Gastrocnemius medialis (tissue), 4 donors: ENCODE measurements around the gene ARMC7. TPM values are rescaled to one million over a fixed set of nuclear protein-coding genes. Genes with fewer than 3 reads are reported as not detected.

ENCODE experiments used
- ATAC-seq, 2 donors: fragments of 150-250 bp; one replicate each; pipeline ENCODE4 v1.9.1; 2016
- DNase-seq, 2 donors: peaks; one replicate each; pipeline ENCODE4 v3.0.0-alpha.2; 2019
- H3K27ac ChIP-seq, 4 donors: fragments of 200-600 bp; sonication (generic); 1 replicate in 1 of 4; 2 replicates in 3 of 4; pipeline ENCODE4 v1.5.1; 2016 to 2018; ENCODE audit warnings: mild to moderate bottlenecking in 2 of 4, moderate library complexity in 1 of 4
- H3K27me3 ChIP-seq, 3 donors: fragments of 200-600 bp; sonication (generic) in 2 of 3; 1 replicate in 1 of 3; 2 replicates in 2 of 3; pipeline versions ENCODE4 v1.5.1 to v1.6.0; 2016 to 2019; ENCODE audit warnings: mild to moderate bottlenecking in 1 of 3, moderate library complexity in 1 of 3
- H3K36me3 ChIP-seq, 2 donors: fragments of 200-600 bp; sonication (generic) in 1 of 2; one replicate each; pipeline ENCODE4 v1.5.1; 2017 to 2018
- H3K4me1 ChIP-seq, 2 donors: fragments of 200-600 bp; sonication (generic) in 1 of 2; one replicate each; pipeline ENCODE4 v1.5.1; 2016 to 2017; ENCODE audit warnings: mild to moderate bottlenecking in 2 of 2
- H3K4me3 ChIP-seq, 4 donors: fragments of 200-600 bp; sonication (generic) in 3 of 4; 1 replicate in 1 of 4; 2 replicates in 3 of 4; pipeline ENCODE4 v1.5.1; 2016 to 2019; ENCODE audit warnings: mild to moderate bottlenecking in 2 of 4
- H3K9me3 ChIP-seq, 3 donors: fragments of 200-600 bp; sonication (generic) in 2 of 3; 1 replicate in 1 of 3; 2 replicates in 2 of 3; pipeline ENCODE4 v1.5.1; 2016 to 2019
- POLR2A ChIP-seq, 2 donors: fragments of 450-650 bp; IDR thresholded peaks; one replicate each; pipeline ENCODE4 v1.6.1; 2017; ENCODE audit warnings: antibody characterized with exemption in 2 of 2, mild to moderate bottlenecking in 2 of 2, moderate library complexity in 2 of 2
- in situ Hi-C, 4 donors: fragments of 200-750 bp; cut with MboI; loops; one replicate each; pipeline versions ENCODE4 v1.15.0 to v1.8.0; 2017; ENCODE audit warnings: low sequenced_read_pairs in 4 of 4
- intact Hi-C: fragments of 100-400 bp; cut with DNase I; formaldehyde crosslinking; loops from one replicate; pipeline ENCODE4 v1.15.1; 2023; ENCODE audit warnings: low total_unique reads
- total RNA-seq, 4 donors: library from RNA; depleted of rRNA; stranded (reverse); fragments of >200 nt; gene quantifications; one replicate each; pipeline versions ENCODE4 v1.1.0 to v1.2.3, GENCODE V29; 2016
- TF ChIP-seq, protein P1 (sequence below), 5 experiments: fragments of 450-650 bp in 3 of 5; fragments of 200-600 bp in 2 of 5; sonication (generic) in 2 of 5; IDR thresholded peaks in 4 of 5; conservative IDR thresholded peaks in 1 of 5; 1 replicate in 4 of 5; 2 replicates in 1 of 5; pipeline ENCODE4 v1.5.1; 2016 to 2019; ENCODE audit warnings: antibody characterized with exemption in 5 of 5, mild to moderate bottlenecking in 3 of 5, moderate library complexity in 3 of 5

The ARMC7 gene
- total RNA-seq, result 1 to 10 TPM; 2.0 to 4.4 (median 3.0) TPM

GRCh38 chr17:75109407-75110233 is at the start of gene ARMC7:
Gene ARMC7 (plus strand): TSS chr17:75109969. CDS start chr17:75110289, 320 bp downstream.
- Histone ChIP-seq H3K27me3 (no peaks in the 10 kb centered on the region), H3K9me3 (no peaks in the 10 kb centered on the region), H3K4me3 (peak within 1 kb of the TSS; percentile 85 to 88 (median 88)), H3K4me1 (peaks cover 12 to 26% of the 10 kb centered on the region in 2 donors), H3K36me3 (no peaks in the 10 kb centered on the region), H3K27ac (peak within 1 kb of the TSS; percentile 74 to 86 (median 79))
- ATAC-seq (peak; percentile 66 to 71), DNase-seq (peak; percentile 63 to 83)
- TF ChIP-seq, protein P1, sequence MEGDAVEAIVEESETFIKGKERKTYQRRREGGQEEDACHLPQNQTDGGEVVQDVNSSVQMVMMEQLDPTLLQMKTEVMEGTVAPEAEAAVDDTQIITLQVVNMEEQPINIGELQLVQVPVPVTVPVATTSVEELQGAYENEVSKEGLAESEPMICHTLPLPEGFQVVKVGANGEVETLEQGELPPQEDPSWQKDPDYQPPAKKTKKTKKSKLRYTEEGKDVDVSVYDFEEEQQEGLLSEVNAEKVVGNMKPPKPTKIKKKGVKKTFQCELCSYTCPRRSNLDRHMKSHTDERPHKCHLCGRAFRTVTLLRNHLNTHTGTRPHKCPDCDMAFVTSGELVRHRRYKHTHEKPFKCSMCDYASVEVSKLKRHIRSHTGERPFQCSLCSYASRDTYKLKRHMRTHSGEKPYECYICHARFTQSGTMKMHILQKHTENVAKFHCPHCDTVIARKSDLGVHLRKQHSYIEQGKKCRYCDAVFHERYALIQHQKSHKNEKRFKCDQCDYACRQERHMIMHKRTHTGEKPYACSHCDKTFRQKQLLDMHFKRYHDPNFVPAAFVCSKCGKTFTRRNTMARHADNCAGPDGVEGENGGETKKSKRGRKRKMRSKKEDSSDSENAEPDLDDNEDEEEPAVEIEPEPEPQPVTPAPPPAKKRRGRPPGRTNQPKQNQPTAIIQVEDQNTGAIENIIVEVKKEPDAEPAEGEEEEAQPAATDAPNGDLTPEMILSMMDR (IDR thresholded peaks at IDR 0.05 in 4 of 5, conservative IDR thresholded peaks at IDR 0.05 in 1 of 5), result no peak
- peak; percentile 49 to 68 for TF ChIP-seq POLR2A (IDR thresholded peaks at IDR 0.05)
- intact Hi-C loops (loop anchor here (2.0 kb wide), 1 partner anchor 49 kb away; no protein-coding TSS in a partner anchor), in situ Hi-C loops (loop anchor here (5.0 to 10.0 kb wide), 3 partner anchors 65 to 95 kb away; partner anchors contain the start of gene NUP85 (in 3 of the 4))

DNA sequence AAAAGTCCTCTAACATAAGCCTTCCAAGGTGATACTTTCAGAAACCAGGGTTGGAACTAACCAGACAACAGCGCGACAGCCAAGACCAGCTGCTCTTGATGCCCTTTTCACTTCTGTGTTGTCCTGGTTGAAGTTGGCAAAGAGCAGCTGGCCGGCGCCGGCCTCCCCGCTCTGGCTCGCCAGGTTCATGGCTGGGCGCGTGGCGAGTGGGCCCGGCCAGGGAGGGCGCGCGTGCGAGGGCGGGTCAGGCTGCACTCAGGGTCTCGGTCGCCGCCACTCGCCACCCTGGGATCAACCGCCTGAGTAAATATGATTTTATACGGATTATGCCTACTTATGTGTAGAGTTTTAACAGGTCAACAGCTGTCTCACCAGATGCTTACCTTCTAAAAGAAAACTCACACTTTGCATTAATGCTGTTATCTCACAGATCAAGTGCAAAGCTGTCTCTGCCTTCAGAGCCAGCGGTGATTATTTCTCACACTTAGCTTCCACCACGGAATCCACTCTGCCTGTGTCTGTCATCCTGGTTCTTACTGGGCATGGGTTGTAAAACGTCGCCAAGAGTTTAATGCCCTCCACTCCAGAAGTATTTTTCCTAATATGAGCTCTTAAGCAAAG is 49.2 kb upstream of the ARMC7 start:
- H3K4me3 ChIP-seq, result peak overlapping the region in 2 of 4 donors; percentile 0 to 30
- intact Hi-C loops (loop anchor here (1.0 to 10.0 kb wide), 4 partner anchors 50 to 142 kb away; partner anchors contain the start of gene NT5C), in situ Hi-C loops (no loop called here)
- H3K4me1 ChIP-seq, result peaks cover 17 to 18% of the 10 kb centered on the region in 2 donors
- H3K9me3 ChIP-seq, result no peaks in the 10 kb centered on the region
- TF ChIP-seq, protein P1 (IDR thresholded peaks at IDR 0.05 in 4 of 5, conservative IDR thresholded peaks at IDR 0.05 in 1 of 5), result no peak
- TF ChIP-seq POLR2A (IDR thresholded peaks at IDR 0.05), result no peak
- DNase-seq (peak; percentile 66 to 84), ATAC-seq (peak; percentile 91 to 93)
- H3K36me3 ChIP-seq, result peaks cover 0 to 47% of the 10 kb centered on the region in 2 donors
- no peaks in the 10 kb centered on the region for H3K27me3 ChIP-seq
- peak overlapping the region; percentile 73 to 91 (median 82) for H3K27ac ChIP-seq

- H3K4me1 ChIP-seq, result peaks cover 17 to 18% of the 10 kb centered on the region in 2 donors
- DNase-seq (no peak), ATAC-seq (no peak)
- intact Hi-C loops, result loop anchor here (2.0 to 10.0 kb wide), 3 partner anchors 50 to 141 kb away; no protein-coding TSS in a partner anchor
- no peaks in the 10 kb centered on the region for H3K27me3 ChIP-seq
- peaks cover 0 to 47% of the 10 kb centered on the region in 2 donors for H3K36me3 ChIP-seq
- in situ Hi-C loops, result no loop called here
- no peaks in the 10 kb centered on the region for H3K9me3 ChIP-seq
- H3K4me3 ChIP-seq, result no peak overlapping the region
- TF ChIP-seq, protein P1 (IDR thresholded peaks at IDR 0.05 in 4 of 5, conservative IDR thresholded peaks at IDR 0.05 in 1 of 5), result no peak
- TF ChIP-seq POLR2A (IDR thresholded peaks at IDR 0.05), result no peak
- H3K27ac ChIP-seq, result peak overlapping the region; percentile 73 to 91 (median 82)
Observed at GRCh38 chr17:75061055-75061438, 48.7 kb upstream of the ARMC7 start.

- in situ Hi-C loops (no loop called here), intact Hi-C loops (loop anchor here (2.0 to 10.0 kb wide), 3 partner anchors 49 to 141 kb away; no protein-coding TSS in a partner anchor)
- H3K27me3 ChIP-seq, result no peaks in the 10 kb centered on the region
- DNase-seq, result no peak
- H3K9me3 ChIP-seq, result no peaks in the 10 kb centered on the region
- H3K4me1 ChIP-seq, result peaks cover 17 to 18% of the 10 kb centered on the region in 2 donors
- no peak for ATAC-seq
- H3K27ac ChIP-seq, result no peak overlapping the region
- H3K4me3 ChIP-seq, result no peak overlapping the region
- TF ChIP-seq, protein P1 (IDR thresholded peaks at IDR 0.05 in 4 of 5, conservative IDR thresholded peaks at IDR 0.05 in 1 of 5), result no peak
- no peak for TF ChIP-seq POLR2A (IDR thresholded peaks at IDR 0.05)
- H3K36me3 ChIP-seq, result peaks cover 0 to 47% of the 10 kb centered on the region in 2 donors
Observed at GRCh38 chr17:75061618-75062017, 48.2 kb upstream of the ARMC7 start.
